Stimulated activated CD4-positive, alpha-beta T cell treated with anti-CD3 and anti-CD28 coated beads, Interleukin-1b, Interleukin-23, amount 100 ng/mL, for 1 hour (primary cell): ENCODE results near the gene SUN2.
A peak's percentile ranks its signal among the peaks of the same experiment; 100 is the strongest.
"Not testable (repeated sequence)": the region's sequence is repeated elsewhere in the genome, so short reads cannot be mapped to it uniquely, and the experiment has no call there.

Source experiments
- DNase-seq, 2 donors: peaks; one replicate each; pipeline ENCODE4 v3.0.0-alpha.2; 2020; ENCODE audit warnings: low read depth in 2 of 2

SUN2 gene

GRCh38 chr22:38755911-38756532, at the start of gene SUN2:
SUN2 (minus strand) TSS chr22:38755998; CDS start chr22:38752628, 3,370 bp downstream.
- peak; percentile 87 to 90 for DNase-seq

GRCh38 chr22:38805041-38805593, 49.3 kb upstream of the SUN2 start:
- DNase-seq = not testable (repeated sequence)

GRCh38 chr22:38802671-38803121, 46.9 kb upstream of the SUN2 start:
- no peak for DNase-seq

- no peak for DNase-seq
Measured at GRCh38 chr22:38799265-38800002, 43.6 kb upstream of the SUN2 start.

GRCh38 chr22:38798496-38798895, 42.7 kb upstream of the SUN2 start:
- no peak for DNase-seq

- no peak for DNase-seq
Measured at GRCh38 chr22:38796262-38796957, 40.6 kb upstream of the SUN2 start.

- DNase-seq = no peak
Measured at GRCh38 chr22:38795569-38795968, 39.8 kb upstream of the SUN2 start.

- DNase-seq = peak; percentile 77 to 83
Measured at GRCh38 chr22:38793721-38794466, 38.1 kb upstream of the SUN2 start, which contains the start of gene DNAL4. DNAL4 (minus strand) TSS chr22:38794143; CDS start chr22:38782731, 11,412 bp downstream.

- no peak for DNase-seq
Measured at GRCh38 chr22:38793317-38793716, 37.5 kb upstream of the SUN2 start.

GRCh38 chr22:38792833-38793232, 37.0 kb upstream of the SUN2 start:
- no peak for DNase-seq

- DNase-seq = no peak
Measured at GRCh38 chr22:38789606-38790005, 33.8 kb upstream of the SUN2 start.

GRCh38 chr22:38788846-38789245, 33.0 kb upstream of the SUN2 start:
- no peak for DNase-seq

GRCh38 chr22:38788021-38788816, 32.4 kb upstream of the SUN2 start:
- DNase-seq = no peak

GRCh38 chr22:38786631-38787030, 30.8 kb upstream of the SUN2 start:
- no peak for DNase-seq

- no peak for DNase-seq
Measured at GRCh38 chr22:38784856-38785255, 29.1 kb upstream of the SUN2 start.

- DNase-seq = no peak
Measured at GRCh38 chr22:38784035-38784434, 28.2 kb upstream of the SUN2 start.

GRCh38 chr22:38783095-38783615, 27.4 kb upstream of the SUN2 start:
- no peak for DNase-seq

- DNase-seq = no peak
Measured at GRCh38 chr22:38782402-38783094, 26.8 kb upstream of the SUN2 start.

GRCh38 chr22:38781033-38781432, 25.2 kb upstream of the SUN2 start:
- DNase-seq = no peak
